ENCODE measurements around the gene DPEP1. TPM values are rescaled to one million over a fixed set of nuclear protein-coding genes. Genes with fewer than 3 reads are reported as not detected.

DPEP1 gene
- polyA plus RNA-seq, 3 donors = 0.16 to 133 (median 0.34) TPM

GRCh38 chr16:89595330-89596060 is 17.9 kb upstream of the DPEP1 start:
- H3K27ac ChIP-seq (ENCODE audit: low read depth, low read length) = no peak overlapping the region
- WGBS, 3 donors = 92 to 94% (median 93%) methylated on average over 40 to 47 of the region's 47 CpGs

- WGBS, 3 donors = 84 to 89% (median 88%) methylated on average over 25 of the region's 25 CpGs
- H3K27ac ChIP-seq (ENCODE audit: low read depth, low read length) = no peak overlapping the region
Measured at GRCh38 chr16:89596061-89596689, 17.3 kb upstream of the DPEP1 start.

GRCh38 chr16:89596957-89597649 is 16.3 kb upstream of the DPEP1 start:
- H3K27ac ChIP-seq (ENCODE audit: low read depth, low read length) = no peak overlapping the region
- 87 to 89% (median 88%) methylated on average over 19 of the region's 19 CpGs for WGBS, 3 donors

GRCh38 chr16:89598199-89598598 is 15.2 kb upstream of the DPEP1 start:
- no peak overlapping the region for H3K27ac ChIP-seq (ENCODE audit: low read depth, low read length)
- 75 to 78% (median 77%) methylated on average over 13 to 14 of the region's 14 CpGs for WGBS, 3 donors

- WGBS, 3 donors = 30 to 47% (median 42%) methylated on average over 8 of the region's 8 CpGs
- H3K27ac ChIP-seq (ENCODE audit: low read depth, low read length) = no peak overlapping the region
Measured at GRCh38 chr16:89599451-89599858, 14.0 kb upstream of the DPEP1 start.

DNA sequence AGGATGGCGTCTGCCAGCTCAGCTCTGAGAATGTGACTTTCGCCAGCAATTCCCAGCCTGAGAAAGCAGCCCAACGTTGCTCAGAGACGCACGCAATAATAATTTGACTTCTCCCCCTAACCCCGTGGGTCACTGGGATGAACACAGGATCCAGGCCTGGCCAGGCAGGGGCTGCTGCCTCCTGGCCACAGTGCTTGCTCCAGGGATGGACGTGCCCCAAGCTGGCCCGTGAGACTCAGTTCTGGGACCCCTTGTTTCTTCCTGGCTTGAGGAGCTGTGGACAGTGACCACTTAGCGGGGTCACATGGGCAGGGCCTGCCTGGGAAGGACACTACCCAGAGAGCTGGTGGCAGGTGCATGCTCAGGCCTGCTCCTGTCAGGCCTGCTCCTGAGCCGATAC is 13.5 kb upstream of the DPEP1 start:
- 76 to 89% (median 87%) methylated on average over 10 of the region's 10 CpGs for WGBS, 3 donors
- no peak overlapping the region for H3K27ac ChIP-seq (ENCODE audit: low read depth, low read length)

DNA sequence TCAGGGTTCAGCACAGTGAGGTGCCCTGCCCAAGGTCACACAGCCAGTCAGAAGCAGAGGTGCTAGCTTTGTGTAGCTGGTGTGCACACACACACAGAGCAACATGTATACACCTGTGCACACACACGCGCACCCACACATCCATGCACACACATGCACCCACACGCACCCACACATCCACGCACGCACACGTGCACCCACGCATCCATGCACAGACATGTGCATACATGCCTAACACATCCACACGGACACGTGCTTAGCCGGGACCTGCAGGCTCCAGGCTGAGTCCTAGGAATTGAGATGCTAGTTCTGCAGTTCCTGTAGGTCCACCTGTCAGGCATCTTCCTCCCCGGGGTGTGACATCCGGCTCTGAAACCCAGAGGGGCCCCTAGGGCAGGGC is 13.0 kb upstream of the DPEP1 start:
- WGBS, 3 donors = 80 to 87% (median 82%) methylated on average over 12 of the region's 12 CpGs
- H3K27ac ChIP-seq (ENCODE audit: low read depth, low read length) = no peak overlapping the region

DNA sequence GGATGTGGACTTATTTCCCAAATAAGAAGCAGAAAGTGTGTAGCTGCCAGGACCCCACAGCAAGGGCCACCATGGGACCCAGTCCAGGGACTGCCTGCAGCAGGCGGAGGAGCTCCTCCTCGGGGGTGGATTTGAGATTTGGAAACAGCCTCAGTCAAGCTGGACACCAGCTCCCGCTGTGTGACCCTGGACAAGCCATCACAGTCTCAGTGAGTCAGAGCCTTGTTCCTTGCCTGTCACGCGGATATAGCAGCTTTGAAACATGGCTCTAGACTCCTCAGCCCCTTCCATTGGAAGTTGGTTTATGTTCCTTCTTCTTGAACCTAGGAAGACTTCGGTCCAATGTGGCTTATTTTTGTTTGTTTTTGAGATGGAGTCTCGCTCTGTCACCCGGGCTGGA is 12.5 kb upstream of the DPEP1 start:
- H3K27ac ChIP-seq (ENCODE audit: low read depth, low read length) = no peak overlapping the region
- 68 to 80% (median 76%) methylated on average over 8 of the region's 8 CpGs for WGBS, 3 donors

GRCh38 chr16:89601906-89602272 is 11.6 kb upstream of the DPEP1 start:
- WGBS, 3 donors = 57 to 77% (median 58%) methylated on average over 22 of the region's 22 CpGs
- H3K27ac ChIP-seq (ENCODE audit: low read depth, low read length) = no peak overlapping the region

- 1 to 20% (median 5%) methylated on average over 19 to 22 of the region's 22 CpGs for WGBS, 3 donors
- H3K27ac ChIP-seq (ENCODE audit: low read depth, low read length) = no peak overlapping the region
Measured at GRCh38 chr16:89602273-89602951, 11.0 kb upstream of the DPEP1 start.

GRCh38 chr16:89602952-89603590 is 10.4 kb upstream of the DPEP1 start:
- 56 to 71% (median 58%) methylated on average over 5 of the region's 5 CpGs for WGBS, 3 donors
- H3K27ac ChIP-seq (ENCODE audit: low read depth, low read length) = no peak overlapping the region

GRCh38 chr16:89604764-89605163 is 8.7 kb upstream of the DPEP1 start:
- 82 to 87% (median 84%) methylated on average over 16 of the region's 16 CpGs for WGBS, 3 donors
- H3K27ac ChIP-seq (ENCODE audit: low read depth, low read length) = no peak overlapping the region

GRCh38 chr16:89605186-89605970 is 8.1 kb upstream of the DPEP1 start:
- H3K27ac ChIP-seq (ENCODE audit: low read depth, low read length) = no peak overlapping the region
- 88 to 93% (median 92%) methylated on average over 33 to 34 of the region's 34 CpGs for WGBS, 3 donors

GRCh38 chr16:89606006-89606405 is 7.4 kb upstream of the DPEP1 start:
- WGBS, 3 donors = 85 to 89% (median 88%) methylated on average over 7 to 9 of the region's 9 CpGs
- no peak overlapping the region for H3K27ac ChIP-seq (ENCODE audit: low read depth, low read length)

DNA sequence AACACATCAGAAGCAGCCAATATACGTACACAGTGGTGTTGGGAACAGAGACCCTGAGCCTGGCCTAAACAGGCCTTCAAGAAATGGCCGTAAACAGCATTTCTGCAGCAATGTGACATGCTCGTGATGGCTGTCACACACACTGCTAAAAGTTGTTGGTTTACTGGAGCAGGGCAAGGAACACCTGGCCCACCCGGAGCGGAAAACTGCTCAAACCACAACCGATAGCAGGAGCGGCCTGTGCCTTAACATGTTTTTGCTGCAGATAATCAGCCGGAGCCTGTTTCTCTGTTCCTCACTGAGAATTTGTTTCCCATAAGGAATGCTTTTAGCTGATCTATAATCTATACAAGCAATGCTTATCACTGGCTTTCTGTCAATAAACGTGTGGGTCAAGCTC is 6.0 kb upstream of the DPEP1 start:
- H3K27ac ChIP-seq (ENCODE audit: low read depth, low read length) = no peak overlapping the region
- WGBS, 3 donors = 84 to 87% (median 86%) methylated on average over 9 of the region's 9 CpGs

- no peak overlapping the region for H3K27ac ChIP-seq (ENCODE audit: low read depth, low read length)
- WGBS, 3 donors = 78 to 81% (median 80%) methylated on average over 32 of the region's 32 CpGs
Measured at GRCh38 chr16:89607937-89608740, 5.3 kb upstream of the DPEP1 start.

DNA sequence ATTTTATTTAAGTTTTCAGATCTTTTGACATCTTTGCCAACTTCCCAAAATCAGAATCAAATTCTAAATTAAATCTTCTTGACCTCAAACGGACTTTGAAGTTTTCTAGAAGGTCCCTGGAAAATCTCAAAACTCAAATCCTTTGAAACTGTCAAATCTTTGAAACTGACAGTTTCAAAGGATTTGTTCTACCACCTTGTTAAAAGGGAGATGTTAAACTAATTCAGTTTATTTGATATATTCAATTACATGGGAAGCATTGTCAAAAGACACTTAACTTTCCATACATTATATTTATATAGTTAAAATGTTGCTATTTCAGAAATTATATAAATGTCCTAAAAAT is 3.4 kb upstream of the DPEP1 start:
- WGBS, 3 donors = 72 to 79% (median 79%) methylated on average over 1 of the region's 1 CpG
- H3K27ac ChIP-seq (ENCODE audit: low read depth, low read length) = no peak overlapping the region
